Uterus (tissue), 4 donors: ENCODE results near the gene THRAP3. TPM values are rescaled to one million over a fixed set of nuclear protein-coding genes. Genes with fewer than 3 reads are reported as not detected.
A peak's percentile ranks its signal among the peaks of the same experiment; 100 is the strongest.

Experiments
- DNase-seq, 2 donors: peaks; one replicate each; pipeline ENCODE4 v3.0.0-alpha.2; 2019 to 2020
- H3K27ac ChIP-seq, 2 donors: fragments of 200-600 bp; sonication (generic); 1 replicate in 1 of 2; 2 replicates in 1 of 2; pipeline ENCODE4 v1.5.1; 2016 to 2018
- H3K27me3 ChIP-seq, 2 donors: fragments of 200-600 bp; sonication (generic); one replicate each; pipeline ENCODE4 v1.5.1; 2018 to 2019; ENCODE audit warnings: control low read depth in 1 of 2
- H3K36me3 ChIP-seq, 2 donors: fragments of 200-600 bp; sonication (generic); one replicate each; pipeline ENCODE4 v1.5.1; 2019; ENCODE audit warnings: control low read depth in 1 of 2
- H3K4me1 ChIP-seq, 2 donors: fragments of 200-600 bp; sonication (generic); one replicate each; pipeline ENCODE4 v1.5.1; 2018 to 2019; ENCODE audit warnings: control low read depth in 1 of 2
- H3K4me3 ChIP-seq, 2 donors: fragments of 200-600 bp; sonication (generic); 1 replicate in 1 of 2; 2 replicates in 1 of 2; pipeline ENCODE4 v1.5.1; 2018 to 2019; ENCODE audit warnings: mild to moderate bottlenecking in 1 of 2
- H3K9me3 ChIP-seq, 2 donors: fragments of 200-600 bp; sonication (generic); one replicate each; pipeline ENCODE4 v1.5.1; 2019; ENCODE audit warnings: control low read depth in 1 of 2
- CTCF ChIP-seq, 4 experiments: fragments of 200-600 bp in 2 of 4; fragments of 450-650 bp in 2 of 4; sonication (generic) in 2 of 4; IDR thresholded peaks; one replicate each; pipeline ENCODE4 v1.5.1; 2016 to 2019; ENCODE audit warnings: antibody characterized with exemption in 4 of 4, mild to moderate bottlenecking in 2 of 4, moderate library complexity in 1 of 4
- POLR2A ChIP-seq, 2 donors: fragments of 450-650 bp; IDR thresholded peaks; one replicate each; pipeline ENCODE4 v1.6.1; 2016; ENCODE audit warnings: antibody characterized with exemption in 2 of 2, mild to moderate bottlenecking in 1 of 2, moderate library complexity in 1 of 2
- intact Hi-C: fragments of 100-400 bp; cut with DNase I; formaldehyde crosslinking; loops from one replicate; pipeline ENCODE4 v1.15.1; 2023; ENCODE audit warnings: low total_unique reads
- total RNA-seq, 4 donors: library from RNA; depleted of rRNA in 3 of 4; stranded (reverse); fragments of >200 nt in 3 of 4; gene quantifications; one replicate each; pipeline versions ENCODE4 v1.1.0 to v1.2.4, GENCODE V29; 2014 to 2023
- donor health status: DM: yes; HTN: yes; CAD: no.

Gene THRAP3
- total RNA-seq, 4 donors from 2014 or later: 21.3 to 99.1 (median 67.5) TPM

- Histone ChIP-seq H3K4me1 (peaks cover 8 to 12% of the 10 kb centered on the region in 2 donors), H3K4me3 (peak overlapping the region; percentile 68 to 72), H3K9me3 (no peaks in the 10 kb centered on the region), H3K27ac (peak overlapping the region; percentile 94 to 97), H3K27me3 (no peaks in the 10 kb centered on the region), H3K36me3 (no peaks in the 10 kb centered on the region)
- intact Hi-C loops: no loop called here
- DNase-seq: peak; percentile 63 to 67
- TF ChIP-seq CTCF (IDR thresholded peaks at IDR 0.05) (no peak), POLR2A (IDR thresholded peaks at IDR 0.05) (peak in 1 of 2 donors; percentile 60)
These were observed 98.8 kb downstream of the THRAP3 start for GRCh38 chr1:36322786-36323635.

GRCh38 chr1:36323636-36324352, 99.6 kb downstream of the THRAP3 start, which contains the start of gene EVA1B:
TSS of gene EVA1B (minus strand) at chr1:36323645. CDS start at chr1:36323037, 608 bp downstream.
- Histone ChIP-seq H3K9me3 (no peaks in the 10 kb centered on the region), H3K4me1 (peaks cover 8 to 12% of the 10 kb centered on the region in 2 donors), H3K27me3 (no peaks in the 10 kb centered on the region), H3K4me3 (peak within 1 kb of the TSS; percentile 68 to 72), H3K36me3 (no peaks in the 10 kb centered on the region), H3K27ac (peak within 1 kb of the TSS; percentile 94 to 97)
- TF ChIP-seq POLR2A (IDR thresholded peaks at IDR 0.05) (peak in 1 of 2 donors; percentile 24), CTCF (IDR thresholded peaks at IDR 0.05) (no peak)
- DNase-seq: peak; percentile 83 to 85
- intact Hi-C loops: no loop called here

- H3K9me3 ChIP-seq: no peaks in the 10 kb centered on the region
- TF ChIP-seq POLR2A (IDR thresholded peaks at IDR 0.05) (no peak), CTCF (IDR thresholded peaks at IDR 0.05) (no peak)
- no peaks in the 10 kb centered on the region for H3K36me3 ChIP-seq
- DNase-seq: peak; percentile 39 to 47
- H3K4me3 ChIP-seq: peak overlapping the region; percentile 68 to 72
- peaks cover 8 to 12% of the 10 kb centered on the region in 2 donors for H3K4me1 ChIP-seq
- H3K27me3 ChIP-seq: no peaks in the 10 kb centered on the region
- intact Hi-C loops: no loop called here
- H3K27ac ChIP-seq: peak overlapping the region; percentile 94 to 97
These were observed 100.1 kb downstream of the THRAP3 start for GRCh38 chr1:36324353-36324703.

- Histone ChIP-seq H3K9me3 (no peaks in the 10 kb centered on the region), H3K36me3 (no peaks in the 10 kb centered on the region), H3K4me1 (peaks cover 8 to 11% of the 10 kb centered on the region in 2 donors), H3K4me3 (no peak overlapping the region), H3K27ac (no peak overlapping the region), H3K27me3 (no peaks in the 10 kb centered on the region)
- intact Hi-C loops: no loop called here
- no peak for DNase-seq
- no peak for TF ChIP-seq POLR2A (IDR thresholded peaks at IDR 0.05)
- TF ChIP-seq CTCF (IDR thresholded peaks at IDR 0.05): no peak
These were observed 102.3 kb downstream of the THRAP3 start for GRCh38 chr1:36326499-36326898.
